ENCODE data around the gene SEC14L1. TPM values are rescaled to one million over a fixed set of nuclear protein-coding genes. Genes with fewer than 3 reads are reported as not detected.
"Not testable (repeated sequence)": the region's sequence is repeated elsewhere in the genome, so short reads cannot be mapped to it uniquely, and the experiment has no call there.

Gene SEC14L1
- total RNA-seq, 1 experiment from 2014 or later: 50.6 TPM

- Mint-ChIP-seq H3K4me1 (ENCODE audit: low read depth, unreplicated experiment) (no peaks in the 10 kb centered on the region), H3K9me3 (ENCODE audit: low read depth, unreplicated experiment) (no peaks in the 10 kb centered on the region), H3K4me3 (ENCODE audit: low read depth, unreplicated experiment) (no peak overlapping the region), H3K27me3 (ENCODE audit: unreplicated experiment) (no peaks in the 10 kb centered on the region), H3K27ac (ENCODE audit: unreplicated experiment) (no peak overlapping the region), H3K36me3 (ENCODE audit: insufficient read depth, unreplicated experiment) (no peaks in the 10 kb centered on the region)
- no peak for TF ChIP-seq CTCF (IDR thresholded peaks at IDR 0.05; ENCODE audit: unreplicated experiment)
- intact Hi-C loops (cut with micrococcal nuclease; ENCODE audit: unreplicated experiment): no loop called here
- no peak for DNase-seq
- CTCF ChIA-PET: no interaction called here
- no TSS peak for BruUV-seq (replicated peaks)
Observed at GRCh38 chr17:77155125-77155524, 14.4 kb downstream of the SEC14L1 start.

GRCh38 chr17:77157766-77158165 is 17.0 kb downstream of the SEC14L1 start:
- H3K4me1 Mint-ChIP-seq (ENCODE audit: low read depth, unreplicated experiment); H3K27me3 Mint-ChIP-seq (ENCODE audit: unreplicated experiment); BruUV-seq (replicated peaks); H3K9me3 Mint-ChIP-seq (ENCODE audit: low read depth, unreplicated experiment); CTCF ChIA-PET; H3K27ac Mint-ChIP-seq (ENCODE audit: unreplicated experiment); H3K36me3 Mint-ChIP-seq (ENCODE audit: insufficient read depth, unreplicated experiment); H3K4me3 Mint-ChIP-seq (ENCODE audit: low read depth, unreplicated experiment); intact Hi-C loops (cut with micrococcal nuclease; ENCODE audit: unreplicated experiment); DNase-seq: not testable (repeated sequence)

GRCh38 chr17:77160091-77160874 is 19.5 kb downstream of the SEC14L1 start:
- no peak for DNase-seq
- no peak overlapping the region for H3K4me3 Mint-ChIP-seq (ENCODE audit: low read depth, unreplicated experiment)
- H3K27ac Mint-ChIP-seq (ENCODE audit: unreplicated experiment): no peak overlapping the region
- no TSS peak for BruUV-seq (replicated peaks)
- no peaks in the 10 kb centered on the region for H3K9me3 Mint-ChIP-seq (ENCODE audit: low read depth, unreplicated experiment)
- peaks cover 4% of the 10 kb centered on the region for H3K36me3 Mint-ChIP-seq (ENCODE audit: insufficient read depth, unreplicated experiment)
- TF ChIP-seq CTCF (IDR thresholded peaks at IDR 0.05; ENCODE audit: unreplicated experiment): no peak
- intact Hi-C loops (cut with micrococcal nuclease; ENCODE audit: unreplicated experiment): no loop called here
- H3K4me1 Mint-ChIP-seq (ENCODE audit: low read depth, unreplicated experiment): no peaks in the 10 kb centered on the region
- CTCF ChIA-PET: no interaction called here
- no peaks in the 10 kb centered on the region for H3K27me3 Mint-ChIP-seq (ENCODE audit: unreplicated experiment)

- Mint-ChIP-seq H3K9me3 (ENCODE audit: low read depth, unreplicated experiment) (no peaks in the 10 kb centered on the region), H3K27me3 (ENCODE audit: unreplicated experiment) (no peaks in the 10 kb centered on the region), H3K36me3 (ENCODE audit: insufficient read depth, unreplicated experiment) (peaks cover 4% of the 10 kb centered on the region), H3K27ac (ENCODE audit: unreplicated experiment) (no peak overlapping the region), H3K4me1 (ENCODE audit: low read depth, unreplicated experiment) (no peaks in the 10 kb centered on the region), H3K4me3 (ENCODE audit: low read depth, unreplicated experiment) (no peak overlapping the region)
- no TSS peak for BruUV-seq (replicated peaks)
- TF ChIP-seq CTCF (IDR thresholded peaks at IDR 0.05; ENCODE audit: unreplicated experiment): no peak
- intact Hi-C loops (cut with micrococcal nuclease; ENCODE audit: unreplicated experiment): no loop called here
- DNase-seq: no peak
- CTCF ChIA-PET: no interaction called here
Observed at GRCh38 chr17:77160875-77161530, 20.2 kb downstream of the SEC14L1 start.

- TF ChIP-seq CTCF (IDR thresholded peaks at IDR 0.05; ENCODE audit: unreplicated experiment): no peak
- intact Hi-C loops (cut with micrococcal nuclease; ENCODE audit: unreplicated experiment): no loop called here
- CTCF ChIA-PET: no interaction called here
- Mint-ChIP-seq H3K4me1 (ENCODE audit: low read depth, unreplicated experiment) (no peaks in the 10 kb centered on the region), H3K4me3 (ENCODE audit: low read depth, unreplicated experiment) (no peak overlapping the region), H3K9me3 (ENCODE audit: low read depth, unreplicated experiment) (no peaks in the 10 kb centered on the region), H3K36me3 (ENCODE audit: insufficient read depth, unreplicated experiment) (peaks cover 4% of the 10 kb centered on the region), H3K27ac (ENCODE audit: unreplicated experiment) (no peak overlapping the region), H3K27me3 (ENCODE audit: unreplicated experiment) (no peaks in the 10 kb centered on the region)
- no TSS peak for BruUV-seq (replicated peaks)
- no peak for DNase-seq
Observed at GRCh38 chr17:77161953-77162352, 21.2 kb downstream of the SEC14L1 start.
